ENCODE results near the gene ZNF101.
A peak's percentile ranks its signal among the peaks of the same experiment; 100 is the strongest.
"Not testable (repeated sequence)": the region's sequence is repeated elsewhere in the genome, so short reads cannot be mapped to it uniquely, and the experiment has no call there.

Gene ZNF101

DNA sequence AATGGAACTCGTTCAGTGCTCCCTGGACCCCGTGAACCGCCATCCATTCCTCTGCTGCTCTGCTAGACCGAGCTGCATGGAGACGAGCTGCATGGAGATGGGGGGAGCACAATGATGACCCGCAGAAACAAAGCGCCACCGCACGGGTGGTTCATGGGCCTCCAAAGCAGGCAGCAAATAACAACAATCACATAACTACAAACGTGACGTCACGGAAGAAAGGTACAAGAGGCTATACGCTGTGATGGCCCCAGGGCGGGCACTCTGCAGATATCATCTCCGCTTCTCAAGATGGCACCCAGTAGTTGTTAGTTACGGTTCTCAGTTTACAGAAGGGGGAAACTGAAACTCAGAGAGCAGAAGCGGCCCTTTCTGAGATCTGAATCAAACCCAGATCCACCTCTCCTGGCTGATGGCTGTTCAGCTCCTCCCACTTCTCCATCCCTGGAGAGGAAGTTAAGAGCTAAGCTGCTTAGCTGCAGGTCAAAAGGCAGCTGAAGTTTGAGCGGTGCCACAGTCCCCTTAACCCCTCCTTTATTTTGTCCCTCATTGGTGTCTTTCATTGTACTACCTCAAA lies 6.9 kb upstream of the ZNF101 start:
- no peak for DNase-seq (ENCODE audit: low read depth, low spot score)

DNA sequence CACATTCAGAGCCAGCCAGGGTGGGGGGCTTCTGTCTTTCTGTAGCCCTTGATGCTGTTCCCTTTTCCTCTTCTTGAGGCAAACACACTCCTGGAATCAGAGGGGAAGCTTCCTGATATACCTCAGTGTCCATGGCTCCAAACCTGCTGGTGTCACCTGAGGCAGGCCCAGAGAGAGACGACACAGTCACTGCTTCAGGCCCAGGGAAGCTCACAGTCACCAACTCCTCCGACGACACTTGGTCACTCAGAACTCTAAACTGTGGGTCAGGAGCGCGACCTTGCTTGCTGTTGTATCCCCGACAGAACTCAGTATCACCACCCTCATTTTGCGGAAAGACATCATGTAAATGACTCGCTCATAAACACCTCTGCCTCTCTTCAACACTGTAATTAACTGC lies 6.3 kb upstream of the ZNF101 start:
- DNase-seq (ENCODE audit: low read depth, low spot score), result no peak

DNA sequence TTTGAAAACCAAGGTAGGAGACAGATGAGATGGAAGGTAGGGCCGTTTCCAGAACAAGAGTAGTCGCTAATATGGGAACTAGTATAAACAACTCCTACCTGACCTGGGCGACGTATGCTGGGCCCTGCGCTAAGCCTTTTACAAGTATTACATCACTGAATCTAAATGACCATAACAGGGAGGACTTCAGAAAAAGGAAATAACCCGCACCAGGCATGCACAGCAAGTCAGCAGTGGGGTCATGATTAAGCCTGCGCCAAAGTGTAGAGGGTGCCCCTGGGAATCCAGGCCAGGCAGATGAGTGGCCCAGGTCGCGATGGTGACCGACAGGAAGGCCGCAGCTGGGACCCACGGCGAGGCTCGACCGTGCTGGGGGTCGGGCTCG lies 5.8 kb upstream of the ZNF101 start:
- no peak for DNase-seq (ENCODE audit: low read depth, low spot score)

DNA sequence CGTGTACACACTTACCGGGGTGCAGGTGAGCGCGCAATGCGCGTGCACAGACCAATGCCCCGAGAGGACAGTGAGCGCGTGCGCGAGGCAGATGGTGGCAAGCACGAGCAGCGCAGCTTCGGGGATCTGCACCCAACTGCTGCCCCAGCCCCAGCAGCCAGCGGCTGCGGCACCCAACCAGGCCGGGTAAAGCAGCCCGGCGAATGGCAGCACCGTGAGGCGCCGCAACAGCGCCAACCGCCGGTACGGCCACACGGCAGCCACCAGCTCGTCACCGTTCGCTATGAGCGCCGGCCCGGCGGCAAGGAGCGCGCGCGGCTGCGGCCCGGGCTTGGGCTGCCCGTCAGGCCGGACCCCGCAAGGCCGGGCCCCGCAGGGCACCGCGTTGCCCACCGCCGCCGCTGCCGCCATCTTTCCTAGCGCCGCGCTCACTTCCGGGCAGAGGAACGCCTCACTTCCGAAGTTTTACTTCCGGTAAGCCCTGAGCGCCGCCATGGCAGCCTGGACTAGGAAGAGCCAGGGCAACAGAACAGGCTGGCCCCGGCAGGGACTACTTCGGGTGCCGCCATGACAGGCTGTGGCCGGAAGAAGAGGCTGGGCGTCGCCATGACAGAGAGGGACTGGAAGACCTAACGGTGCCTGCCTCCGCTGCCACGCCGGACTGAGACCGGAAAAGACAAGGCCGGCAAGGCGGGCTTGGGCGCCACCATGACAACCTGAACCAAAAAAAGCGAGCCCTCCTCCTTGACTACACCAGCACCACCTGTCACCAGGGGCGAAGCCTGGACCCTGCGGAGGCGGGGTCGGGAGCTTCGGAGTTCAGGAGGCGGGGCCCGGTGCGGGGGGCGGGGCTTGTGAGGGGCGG lies 5.2 kb upstream of the ZNF101 start, which contains the start of gene ATP13A1:
Gene ATP13A1 (minus strand): TSS at position 421 of the 865 bp plus-strand sequence. CDS start 10 bp downstream, at position 411.
- peak; percentile 92 for DNase-seq (ENCODE audit: low read depth, low spot score)

DNA sequence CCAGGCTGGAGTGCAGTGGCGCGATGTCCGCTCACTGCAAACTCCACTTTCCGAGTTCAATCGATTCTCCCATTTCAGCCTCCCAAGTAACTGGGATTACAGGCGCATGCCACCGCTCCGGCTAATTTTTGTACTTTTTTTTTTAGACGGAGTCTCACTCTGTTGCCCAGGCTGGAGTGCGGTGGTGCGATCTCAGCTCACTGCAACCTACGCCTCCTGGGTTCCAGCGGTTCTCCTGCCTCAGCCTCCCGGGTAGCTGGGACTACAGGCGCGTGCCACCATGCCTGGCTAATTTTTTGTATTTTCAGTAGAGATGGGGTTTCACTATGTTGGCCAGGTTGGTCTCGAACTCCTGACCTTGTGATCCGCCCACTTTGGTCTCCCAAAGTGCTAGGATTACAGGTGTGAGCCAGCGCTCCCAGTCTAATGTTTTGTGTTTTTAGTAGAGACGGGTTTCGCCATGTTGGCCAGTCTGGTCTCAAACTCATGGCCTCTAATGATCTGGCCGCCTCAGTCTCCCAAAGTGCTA lies 3.2 kb upstream of the ZNF101 start:
- not testable (repeated sequence) for DNase-seq (ENCODE audit: low read depth, low spot score)

DNA sequence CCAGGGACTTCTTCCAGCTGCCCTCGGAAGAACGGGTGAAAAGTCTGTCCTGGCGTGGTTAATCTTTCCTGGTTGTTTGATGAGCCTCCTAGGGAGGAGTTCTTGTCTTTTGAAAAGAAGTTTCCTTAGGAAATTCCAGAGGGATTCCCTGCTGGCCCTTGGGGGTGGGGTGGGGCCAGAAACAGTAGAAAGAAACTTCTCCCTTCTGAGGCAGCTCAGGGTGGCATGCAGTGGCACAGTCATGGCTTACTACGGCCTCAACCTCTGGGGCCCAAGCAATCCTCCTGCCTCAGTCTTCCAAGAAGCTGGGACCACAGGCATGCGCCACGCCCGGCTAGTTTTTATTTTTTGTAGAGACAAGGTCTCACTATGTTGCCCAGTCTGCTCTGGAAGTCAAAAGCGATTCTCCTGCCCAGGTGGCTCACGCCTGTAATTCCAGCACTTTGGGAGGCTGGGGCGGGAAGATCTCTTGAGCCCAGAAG lies 1.5 kb downstream of the ZNF101 start:
- no peak for DNase-seq (ENCODE audit: low read depth, low spot score)

DNA sequence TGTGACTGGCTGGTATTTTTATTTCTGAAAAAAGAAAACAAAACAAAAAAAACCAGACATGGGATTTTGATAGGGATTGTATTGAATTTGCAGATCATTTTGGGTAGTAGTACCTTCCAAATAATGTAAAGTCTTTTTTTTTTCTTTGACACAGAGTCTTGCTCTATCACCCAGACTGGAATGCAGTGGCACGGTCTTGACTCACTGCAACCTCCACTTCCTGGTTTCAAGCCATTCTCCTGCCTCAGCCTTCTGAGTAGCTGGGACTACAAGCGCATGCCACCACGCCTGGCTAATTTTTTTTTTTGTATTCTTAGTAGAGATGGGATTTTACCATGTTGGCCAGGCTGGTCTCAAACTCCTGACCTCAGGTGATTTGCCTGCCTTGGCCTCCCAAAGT lies 4.2 kb downstream of the ZNF101 start:
- no peak for DNase-seq (ENCODE audit: low read depth, low spot score)

DNA sequence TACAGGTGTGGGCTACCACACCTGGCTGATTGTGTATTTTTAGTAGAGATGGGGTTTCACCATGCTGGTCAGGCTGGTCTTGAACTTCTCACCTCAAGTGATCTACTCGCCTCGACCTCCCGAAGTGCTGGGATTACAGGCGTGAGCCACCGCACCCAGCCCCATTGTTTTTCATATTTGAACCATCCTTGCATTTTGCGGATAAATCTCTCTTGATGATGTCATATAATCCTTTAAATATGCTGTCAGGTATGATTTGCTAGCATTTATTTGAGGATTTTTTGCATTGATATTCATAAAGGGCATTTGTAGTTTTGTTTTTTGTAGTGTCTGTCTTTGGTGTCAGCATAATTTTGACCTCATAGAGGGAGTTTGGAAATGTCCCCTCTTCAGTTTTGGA lies 5.7 kb downstream of the ZNF101 start:
- DNase-seq (ENCODE audit: low read depth, low spot score), result no peak

DNA sequence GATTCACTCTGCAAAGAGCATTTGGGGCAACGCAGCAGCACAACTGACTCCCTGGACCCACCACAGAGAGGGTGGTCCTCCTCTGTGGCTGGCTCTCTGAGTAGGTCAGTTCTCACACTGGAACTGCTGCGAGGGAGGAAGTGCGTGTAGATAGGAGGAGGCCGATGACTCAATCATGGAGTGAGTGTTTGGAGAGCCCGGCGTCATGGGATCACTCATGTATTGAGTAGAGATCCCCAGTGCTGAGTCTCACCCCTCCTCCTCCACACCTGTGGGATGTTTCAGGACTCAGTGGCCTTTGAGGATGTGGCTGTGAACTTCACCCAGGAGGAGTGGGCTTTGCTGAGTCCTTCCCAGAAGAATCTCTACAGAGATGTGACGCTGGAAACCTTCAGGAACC lies 8.9 kb downstream of the ZNF101 start:
- no peak for DNase-seq (ENCODE audit: low read depth, low spot score)

DNA sequence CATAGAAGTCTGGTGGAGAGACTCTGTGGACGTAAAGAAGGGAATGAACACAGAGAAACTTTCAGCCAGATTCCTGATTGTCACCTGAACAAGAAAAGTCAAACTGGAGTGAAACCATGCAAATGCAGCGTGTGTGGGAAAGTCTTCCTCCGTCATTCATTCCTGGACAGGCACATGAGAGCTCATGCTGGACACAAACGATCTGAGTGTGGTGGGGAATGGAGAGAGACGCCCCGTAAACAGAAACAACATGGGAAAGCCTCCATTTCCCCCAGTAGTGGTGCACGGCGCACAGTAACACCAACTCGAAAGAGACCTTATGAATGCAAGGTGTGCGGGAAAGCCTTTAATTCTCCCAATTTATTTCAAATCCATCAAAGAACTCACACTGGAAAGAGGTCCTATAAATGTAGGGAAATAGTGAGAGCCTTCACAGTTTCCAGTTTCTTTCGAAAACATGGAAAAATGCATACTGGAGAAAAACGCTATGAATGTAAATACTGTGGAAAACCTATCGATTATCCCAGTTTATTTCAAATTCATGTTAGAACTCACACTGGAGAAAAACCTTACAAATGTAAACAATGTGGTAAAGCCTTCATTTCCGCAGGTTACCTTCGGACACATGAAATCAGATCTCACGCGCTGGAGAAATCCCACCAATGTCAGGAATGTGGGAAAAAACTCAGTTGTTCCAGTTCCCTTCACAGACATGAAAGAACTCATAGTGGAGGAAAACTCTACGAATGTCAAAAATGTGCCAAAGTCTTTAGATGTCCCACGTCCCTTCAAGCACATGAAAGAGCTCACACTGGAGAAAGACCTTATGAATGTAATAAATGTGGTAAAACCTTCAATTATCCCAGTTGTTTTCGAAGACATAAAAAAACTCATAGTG lies 10.8 kb downstream of the ZNF101 start:
- DNase-seq (ENCODE audit: low read depth, low spot score), result no peak

DNA sequence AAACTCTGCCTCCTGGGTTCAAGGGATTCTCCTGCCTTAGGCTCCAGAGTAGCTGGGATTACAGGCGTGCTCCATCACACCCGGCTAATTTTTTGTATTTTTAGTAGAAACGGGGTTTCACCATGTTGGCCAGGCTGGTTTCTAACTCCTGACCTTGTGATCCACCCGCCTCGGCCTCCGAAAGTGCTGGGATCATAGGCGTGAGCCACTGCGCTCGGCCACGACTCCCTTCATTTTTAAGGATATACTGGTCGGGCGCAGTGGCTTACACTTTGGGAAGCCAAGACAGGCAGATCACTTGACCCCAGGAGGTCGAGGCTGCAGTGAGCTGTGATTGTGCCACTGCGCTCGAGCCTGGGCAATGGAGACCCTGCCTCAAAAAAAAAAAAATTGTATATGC lies 17.5 kb downstream of the ZNF101 start:
- not testable (repeated sequence) for DNase-seq (ENCODE audit: low read depth, low spot score)

DNA sequence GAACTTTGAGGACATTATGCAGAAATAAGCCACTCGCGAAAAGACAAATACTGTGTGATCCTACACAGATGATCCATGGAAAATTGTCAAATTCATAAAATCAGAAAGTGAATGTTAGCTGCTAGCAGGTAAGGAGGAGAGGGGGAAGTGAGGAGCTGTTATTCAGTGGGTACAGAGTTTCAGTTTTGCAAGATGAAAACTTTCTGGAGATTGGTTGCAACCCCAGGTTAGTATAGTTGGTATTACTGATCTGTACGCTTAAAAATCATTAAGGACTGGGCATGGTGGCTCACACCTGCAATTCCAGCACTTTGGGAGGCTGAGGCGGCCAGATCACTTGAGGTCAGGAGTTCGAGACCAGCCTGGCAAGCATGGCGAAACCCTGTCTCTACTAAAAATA lies 17.9 kb downstream of the ZNF101 start:
- DNase-seq (ENCODE audit: low read depth, low spot score), result no peak

DNA sequence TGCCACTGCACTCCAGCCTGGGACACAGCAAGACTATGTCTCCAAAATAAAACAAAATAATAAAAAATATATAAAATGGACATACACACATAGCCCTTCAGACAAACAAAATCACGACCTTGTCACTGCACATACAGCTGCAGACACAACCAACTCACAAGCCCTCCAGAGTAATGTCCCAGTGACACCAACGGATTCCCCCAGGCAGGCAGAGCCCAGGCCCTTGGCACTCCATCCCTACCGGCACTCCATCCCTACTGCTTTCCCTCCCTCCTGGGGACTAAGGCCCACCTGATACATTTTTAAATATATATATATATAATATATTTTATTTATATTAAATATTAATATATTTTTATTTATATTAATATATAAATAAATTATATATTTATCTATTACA lies 18.5 kb downstream of the ZNF101 start:
- no peak for DNase-seq (ENCODE audit: low read depth, low spot score)

DNA sequence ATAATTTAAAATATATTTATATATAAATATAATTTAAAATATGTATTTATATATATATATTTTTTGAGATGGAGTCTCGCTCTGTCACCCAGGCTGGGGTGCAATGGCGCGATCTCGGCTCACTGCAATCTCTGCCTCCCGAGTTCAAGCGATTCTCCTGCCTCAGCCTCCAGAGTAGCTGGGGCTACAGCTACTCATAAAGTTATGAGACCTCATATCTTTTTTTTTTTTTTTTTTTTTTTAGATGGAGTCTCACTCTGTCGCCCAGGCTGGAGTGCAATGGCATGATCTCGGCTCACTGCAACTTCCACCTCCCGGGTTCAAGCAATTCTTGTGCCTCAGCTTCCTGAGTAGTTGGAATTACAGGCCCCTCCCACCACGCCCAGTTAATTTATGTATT lies 20.4 kb downstream of the ZNF101 start:
- not testable (repeated sequence) for DNase-seq (ENCODE audit: low read depth, low spot score)

DNA sequence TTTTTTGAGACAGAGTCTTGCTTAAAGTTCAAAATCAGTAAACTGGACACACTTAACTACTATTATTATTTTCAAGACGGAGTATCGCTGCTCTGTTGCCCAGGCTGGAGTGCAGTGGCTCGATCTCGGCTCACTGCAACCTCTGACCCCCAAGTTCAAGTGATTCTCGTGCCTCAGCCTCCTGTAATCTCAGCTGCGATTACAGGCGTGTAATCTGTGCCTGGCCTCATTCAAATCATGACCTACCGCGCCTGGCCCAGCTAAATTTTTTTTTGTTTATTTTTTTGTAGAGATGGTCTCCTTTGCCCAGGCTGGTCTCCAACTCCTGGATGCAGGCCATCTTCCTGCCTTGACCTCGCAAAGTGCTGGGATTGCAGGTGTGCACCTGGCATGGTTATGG lies 23.0 kb downstream of the ZNF101 start:
- DNase-seq (ENCODE audit: low read depth, low spot score), result no peak

DNA sequence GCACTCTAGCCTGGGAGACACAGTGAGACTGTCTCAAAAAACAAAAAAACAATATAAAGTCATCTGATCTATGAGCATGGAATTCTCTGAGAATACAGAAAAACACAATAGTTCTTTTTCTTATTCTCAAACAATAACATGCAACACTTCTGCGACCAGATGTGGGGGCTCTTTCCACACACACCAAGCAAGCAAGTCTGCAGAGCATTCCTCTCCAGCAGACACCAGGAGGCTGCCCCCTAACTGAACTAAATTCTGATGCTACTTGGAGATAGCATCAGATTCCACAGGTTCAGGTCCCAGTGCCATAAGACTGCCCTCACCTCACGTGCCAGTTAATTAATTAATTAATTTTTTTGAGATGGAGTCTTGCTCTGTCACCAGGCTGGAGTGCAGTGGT lies 27.7 kb downstream of the ZNF101 start:
- no peak for DNase-seq (ENCODE audit: low read depth, low spot score)

DNA sequence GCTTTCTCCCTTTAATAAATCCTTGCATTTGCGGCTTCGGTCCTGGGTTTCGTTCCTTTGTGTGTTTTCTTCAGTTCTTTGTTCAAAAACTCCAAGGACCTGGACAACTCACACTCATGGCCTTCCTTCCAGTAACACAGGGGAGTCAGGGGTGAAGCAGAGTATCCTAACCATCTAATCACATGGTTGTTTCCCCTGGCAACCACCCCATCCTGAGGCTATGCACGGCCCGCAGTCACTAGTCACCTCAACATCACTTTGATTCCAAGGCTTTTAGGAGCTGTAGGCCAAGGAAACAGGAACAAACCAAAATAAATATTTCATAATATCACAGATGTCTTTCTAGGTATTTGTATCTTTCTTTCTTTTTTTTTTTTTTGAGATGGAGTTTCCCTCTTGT lies 28.9 kb downstream of the ZNF101 start:
- DNase-seq (ENCODE audit: low read depth, low spot score), result no peak

DNA sequence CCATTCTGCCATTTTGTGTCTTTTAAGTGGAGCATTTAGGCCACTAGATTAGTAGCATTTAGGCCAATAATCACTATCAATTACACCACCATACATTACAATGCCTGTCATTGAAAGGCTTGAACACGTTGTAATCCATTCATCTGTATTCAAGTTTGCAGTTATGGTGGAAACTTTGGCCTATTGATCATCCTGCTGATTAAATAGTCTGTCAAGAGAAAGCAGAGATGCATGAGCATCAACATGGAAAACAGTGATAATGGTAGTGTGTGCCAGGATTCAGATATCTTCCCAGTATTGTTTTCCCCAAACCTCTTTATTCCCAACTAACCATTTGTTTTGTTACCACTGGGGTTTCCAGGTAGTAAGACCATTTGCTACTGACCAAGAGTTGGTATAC lies 31.9 kb downstream of the ZNF101 start:
- DNase-seq (ENCODE audit: low read depth, low spot score), result not testable (repeated sequence)

DNA sequence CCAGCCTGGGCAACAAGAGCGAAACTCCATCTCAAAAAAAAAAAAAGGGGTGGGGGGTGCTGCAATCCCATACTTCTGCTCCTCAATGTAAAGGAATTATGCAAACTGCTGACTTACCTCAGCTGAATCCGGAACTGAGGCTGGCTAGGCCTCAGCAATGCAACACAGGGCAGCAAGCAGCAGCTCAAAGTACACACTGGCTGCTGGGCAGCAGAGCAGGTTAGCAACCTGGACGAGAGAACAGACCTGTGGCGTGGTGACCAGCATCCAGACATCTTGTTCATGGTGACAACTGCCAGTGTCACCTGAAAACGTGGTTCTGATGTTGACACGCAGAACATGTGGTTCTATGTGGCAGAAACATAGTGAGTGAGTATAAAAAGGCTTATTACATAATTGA lies 36.2 kb downstream of the ZNF101 start:
- DNase-seq (ENCODE audit: low read depth, low spot score), result no peak

DNA sequence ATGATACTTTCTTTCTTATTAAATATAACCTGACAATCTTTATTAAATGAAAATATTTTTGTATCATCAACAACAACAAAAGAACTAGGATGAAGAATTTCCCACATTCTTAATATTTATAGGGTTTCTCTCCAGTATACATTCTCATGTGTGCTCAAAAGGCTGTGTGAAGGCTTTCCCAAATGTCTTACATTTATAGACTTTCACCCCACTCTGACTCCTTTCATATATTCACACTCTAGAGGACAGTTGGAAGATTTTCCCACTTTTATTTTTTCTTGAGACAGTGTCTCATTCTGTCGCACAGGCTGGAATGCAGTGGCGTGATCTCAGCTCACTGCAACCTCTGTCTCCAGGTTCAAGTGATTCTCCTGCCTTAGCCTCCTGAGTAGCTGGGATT lies 41.9 kb downstream of the ZNF101 start:
- no peak for DNase-seq (ENCODE audit: low read depth, low spot score)

DNA sequence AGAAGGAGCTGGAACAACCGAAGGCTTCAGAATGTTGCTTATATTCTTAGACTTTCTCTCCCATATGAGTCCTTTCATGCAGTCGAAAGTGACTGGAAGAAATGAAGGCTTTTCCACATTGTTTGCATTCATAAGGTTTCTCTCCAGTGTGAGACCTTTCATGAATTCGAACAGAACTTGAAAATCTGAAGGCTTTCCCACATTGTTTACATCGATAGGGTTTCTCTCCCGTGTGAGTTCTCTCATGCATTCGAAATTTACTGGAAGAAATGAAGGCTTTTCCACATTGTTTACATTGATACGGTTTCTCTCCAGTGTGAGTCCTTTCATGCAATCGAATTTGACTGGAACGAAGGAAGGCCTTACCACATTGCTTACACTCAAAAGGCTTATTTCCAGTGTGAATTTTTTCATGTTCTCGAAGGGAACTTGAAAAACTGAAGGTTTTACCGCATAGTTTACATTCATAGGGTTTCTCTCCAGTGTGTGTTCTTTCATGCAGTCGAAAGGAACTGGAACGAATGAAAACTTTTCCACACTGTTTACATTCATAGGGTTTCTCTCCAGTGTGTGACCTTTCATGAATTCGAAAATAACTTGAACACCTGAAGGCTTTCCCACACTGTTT lies 42.8 kb downstream of the ZNF101 start:
- no peak for DNase-seq (ENCODE audit: low read depth, low spot score)

Data from brain pericyte (primary cell).